ENCODE results near the gene ZG16B.

The ZG16B gene

DNA sequence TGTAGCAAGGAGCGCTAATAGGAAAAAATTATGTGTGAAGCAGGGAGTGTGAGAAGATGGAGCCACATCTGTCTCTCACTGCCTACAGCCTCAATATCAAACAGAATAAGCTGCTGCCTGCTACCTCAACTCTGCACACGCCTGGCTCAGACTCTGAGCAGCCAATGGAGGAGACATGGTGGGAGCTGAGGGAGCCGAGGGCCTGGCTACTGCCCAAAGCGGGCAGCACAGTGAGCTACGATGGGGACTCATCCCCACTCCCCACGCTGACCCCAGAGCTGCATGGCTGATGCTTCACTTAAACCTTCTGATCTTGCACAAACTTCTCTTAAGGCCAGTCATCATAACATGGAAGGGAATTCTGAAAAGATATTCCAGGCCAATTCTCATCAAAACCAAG, 41.8 kb downstream of the ZG16B start:
- DNase-seq = no peak

DNA sequence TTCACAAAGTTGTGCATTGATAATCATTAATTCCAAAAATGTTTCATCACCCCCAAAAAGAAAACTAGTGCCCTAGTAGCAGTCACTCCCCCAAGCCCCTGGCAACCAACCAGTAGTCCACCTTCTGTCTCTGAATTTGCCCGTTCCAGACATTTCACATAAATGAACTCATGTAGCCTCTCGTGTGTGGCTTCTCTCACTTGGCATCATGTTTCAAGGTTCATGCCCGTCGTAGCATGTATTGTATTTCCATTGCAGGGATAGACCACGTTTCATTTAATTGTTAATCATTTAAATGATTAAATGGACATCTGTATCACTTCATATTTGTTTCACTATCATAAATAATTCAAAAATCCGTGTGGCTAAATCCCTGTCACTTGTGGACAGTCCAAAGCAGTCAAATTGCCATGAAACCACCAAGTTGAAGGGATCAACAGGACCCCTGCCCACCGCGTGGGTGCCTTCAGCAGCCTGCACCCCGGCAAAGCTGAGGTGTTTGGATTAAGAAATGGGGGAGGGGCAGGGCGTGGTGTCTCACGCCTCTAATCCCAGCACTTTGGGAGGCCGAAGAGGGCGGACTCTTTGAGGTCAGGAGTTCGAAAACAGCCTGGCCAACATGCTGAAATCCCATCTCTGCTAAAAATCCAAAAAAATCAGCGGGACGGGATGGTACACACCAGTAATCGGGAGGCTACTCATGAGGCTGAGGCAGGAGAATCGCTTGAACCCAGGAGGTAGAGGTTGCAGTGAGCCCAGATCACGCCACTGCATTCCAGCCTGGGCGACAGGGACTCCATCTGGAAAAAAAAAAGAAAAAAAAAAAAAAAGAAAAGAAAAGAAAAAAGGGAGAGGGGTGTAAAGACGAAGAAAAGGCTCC, 44.2 kb downstream of the ZG16B start:
- no peak for DNase-seq

DNA sequence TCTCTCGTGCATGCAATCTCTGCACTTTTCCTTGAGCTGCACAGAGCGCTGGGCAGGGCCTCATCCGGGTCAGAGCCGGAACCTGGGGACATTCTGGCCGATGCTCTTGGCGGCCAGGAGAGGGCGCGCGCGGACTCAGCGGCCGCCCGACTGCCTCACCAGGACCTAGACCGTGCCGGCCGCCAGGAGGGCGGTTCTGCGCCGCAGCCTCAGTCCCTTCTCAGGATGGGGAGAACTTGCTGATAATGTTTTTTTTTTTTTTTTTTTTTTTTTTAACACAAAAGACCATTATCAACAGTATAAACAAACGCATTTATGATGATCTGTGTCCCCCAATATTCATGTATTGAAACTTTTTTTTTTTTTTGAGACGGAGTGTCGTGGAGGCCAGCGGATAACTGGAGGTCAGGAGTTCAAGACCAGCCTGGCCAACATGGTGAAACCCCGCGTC, 44.8 kb downstream of the ZG16B start:
- peak; percentile 91 for DNase-seq

DNA sequence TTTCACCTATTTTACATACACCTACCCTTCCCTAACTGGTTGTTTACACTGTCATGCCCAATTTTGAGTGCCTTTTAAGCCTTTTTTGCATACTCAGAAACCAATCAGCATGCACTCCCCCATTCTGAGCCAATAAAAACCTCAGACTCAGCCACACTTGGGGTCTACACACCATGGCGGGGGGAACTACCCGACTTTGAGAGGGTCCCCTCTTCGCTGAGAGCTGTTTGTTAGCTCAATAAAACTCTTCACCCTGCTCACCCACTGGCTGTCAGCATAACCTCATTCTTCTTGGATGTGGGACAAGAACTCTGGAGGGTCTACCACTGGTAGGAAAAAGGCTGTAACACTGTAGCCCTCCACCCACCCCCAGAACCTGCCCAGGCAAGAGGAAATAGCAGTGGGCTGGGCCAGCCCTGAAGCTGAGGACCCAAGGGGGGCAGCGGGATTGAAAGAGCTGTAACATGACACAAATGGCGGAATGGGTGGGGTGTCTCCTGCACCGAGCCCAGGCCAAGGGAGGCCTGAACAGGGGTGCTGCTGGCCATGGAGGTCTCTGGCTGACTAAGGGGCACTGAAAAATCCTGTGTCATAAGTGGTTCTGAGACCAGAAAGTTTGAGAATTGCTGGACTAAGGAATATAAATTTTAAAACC, 49.9 kb downstream of the ZG16B start:
- no peak for DNase-seq
